Fibroblast of lung (primary cell): ENCODE data around the gene CLPTM1L. TPM values are rescaled to one million over a fixed set of nuclear protein-coding genes. Genes with fewer than 3 reads are reported as not detected.

Experiments
- DNase-seq, 2 donors: peaks; one replicate each; pipeline versions ENCODE4 v3.0.0 to v3.0.0-alpha.2; 2010; ENCODE audit warnings: low read depth in 2 of 2
- H2AFZ ChIP-seq: 2 replicates; pipeline ENCODE4 v1.5.1; 2012; ENCODE audit warnings: low read length, control low read depth, inconsistent platforms
- H3K27ac ChIP-seq: 2 replicates; pipeline ENCODE4 v1.5.1; 2011; ENCODE audit warnings: low read length, control low read depth; ENCODE audit not compliant: insufficient read depth
- H3K27me3 ChIP-seq: 2 replicates; pipeline ENCODE4 v1.5.1; 2011; ENCODE audit warnings: mild to moderate bottlenecking, low read length; ENCODE audit not compliant: control insufficient read depth, insufficient read depth
- H3K36me3 ChIP-seq: 2 replicates; pipeline ENCODE4 v1.5.1; 2011; ENCODE audit warnings: low read length; ENCODE audit not compliant: control insufficient read depth, insufficient read depth
- H3K4me1 ChIP-seq: 2 replicates; pipeline ENCODE4 v1.5.1; 2011; ENCODE audit warnings: low read length; ENCODE audit not compliant: control insufficient read depth, insufficient read depth; ENCODE audit errors: extremely low read depth
- H3K4me2 ChIP-seq: 2 replicates; pipeline ENCODE4 v1.5.1; 2011; ENCODE audit warnings: low read length, control low read depth; ENCODE audit not compliant: insufficient read depth; ENCODE audit errors: extremely low read depth
- H3K4me3 ChIP-seq, 4 experiments: fragments of 200-600 bp in 1 of 4; sonication (generic) in 1 of 4; replicated peaks in 1 of 4; 2 replicates each; pipeline ENCODE4 v1.5.1; 2011 to 2016; ENCODE audit warnings: low read length in 4 of 4, low read depth in 3 of 4, mild to moderate bottlenecking in 3 of 4, control low read depth in 2 of 4, inconsistent platforms in 1 of 4, mixed read lengths in 1 of 4; ENCODE audit not compliant: insufficient read depth in 1 of 4; ENCODE audit errors: control extremely low read depth in 1 of 4
- H3K79me2 ChIP-seq: 2 replicates; pipeline ENCODE4 v1.5.1; 2012; ENCODE audit warnings: mild to moderate bottlenecking, low read length, inconsistent platforms; ENCODE audit not compliant: control insufficient read depth, insufficient read depth
- H3K9ac ChIP-seq: 2 replicates; pipeline ENCODE4 v1.5.1; 2011; ENCODE audit warnings: mild to moderate bottlenecking, low read length, control low read depth; ENCODE audit not compliant: insufficient read depth
- H3K9me3 ChIP-seq: 2 replicates; pipeline ENCODE4 v1.5.1; 2012; ENCODE audit warnings: low read depth, low read length; ENCODE audit not compliant: control insufficient read depth, insufficient read depth
- H4K20me1 ChIP-seq: 2 replicates; pipeline ENCODE4 v1.5.1; 2011; ENCODE audit warnings: low read length; ENCODE audit not compliant: control insufficient read depth, insufficient read depth; ENCODE audit errors: extremely low read depth
- CTCF ChIP-seq, 2 donors: IDR thresholded peaks in 1 of 2; conservative IDR thresholded peaks in 1 of 2; 1 replicate in 1 of 2; 2 replicates in 1 of 2; pipeline ENCODE4 v1.5.1; 2011 to 2012; ENCODE audit warnings: low read length in 2 of 2, control low read depth in 1 of 2, inconsistent platforms in 1 of 2, low read depth in 1 of 2, mild to moderate bottlenecking in 1 of 2
- EZH2 ChIP-seq: IDR thresholded peaks from 2 replicates; pipeline ENCODE4 v1.5.1; 2012; ENCODE audit warnings: low read length, control low read depth, mild to moderate bottlenecking; ENCODE audit errors: missing control alignments
- polyA plus RNA-seq, 2 donors: library from polyadenylated mRNA; depleted of rRNA in 1 of 2; stranded (reverse) in 1 of 2; unstranded in 1 of 2; fragments of >200 nt; gene quantifications; 2 replicates each; pipeline ENCODE4 v1.2.1, GENCODE V29; 2011 to 2012; ENCODE audit warnings: missing spikeins in 1 of 2
- total RNA-seq: library from RNA; depleted of rRNA; stranded (reverse); fragments of >200 nt; gene quantifications from 2 replicates; pipeline ENCODE4 v1.2.1, GENCODE V29; 2014

The CLPTM1L gene
- total and polyA plus RNA-seq, 2 donors (not counting 1 experiment from before 2014, with no cell fraction given): 89.3 to 215 TPM

GRCh38 chr5:1302258-1302657, 42.6 kb downstream of the CLPTM1L start:
- Histone ChIP-seq H3K36me3 (no peaks in the 10 kb centered on the region), H3K27me3 (no peaks in the 10 kb centered on the region), H3K27ac (no peak overlapping the region), H3K9me3 (no peaks in the 10 kb centered on the region), H2AFZ (no peak overlapping the region), H3K4me3 (no peak overlapping the region), H3K4me1 (no peaks in the 10 kb centered on the region), H3K79me2 (no peaks in the 10 kb centered on the region), H3K4me2 (no peak overlapping the region), H4K20me1 (no peaks in the 10 kb centered on the region), H3K9ac (no peak overlapping the region)
- no peak for DNase-seq
- TF ChIP-seq EZH2: no peak
- no peak for TF ChIP-seq CTCF (conservative IDR thresholded peaks at IDR 0.05 in 1 of 2, IDR thresholded peaks at IDR 0.05 in 1 of 2; ENCODE audit: low read depth in 1 of 2, low read length in 2 of 2)

GRCh38 chr5:1300581-1301083, 44.3 kb downstream of the CLPTM1L start:
- no peak overlapping the region for H3K4me3 ChIP-seq
- no peaks in the 10 kb centered on the region for H3K79me2 ChIP-seq
- H3K27me3 ChIP-seq: no peaks in the 10 kb centered on the region
- H3K9ac ChIP-seq: no peak overlapping the region
- no peak overlapping the region for H3K4me2 ChIP-seq
- no peaks in the 10 kb centered on the region for H3K4me1 ChIP-seq
- no peak overlapping the region for H2AFZ ChIP-seq
- no peaks in the 10 kb centered on the region for H3K36me3 ChIP-seq
- no peak for TF ChIP-seq EZH2
- no peaks in the 10 kb centered on the region for H4K20me1 ChIP-seq
- no peak overlapping the region for H3K27ac ChIP-seq
- DNase-seq: no peak
- no peaks in the 10 kb centered on the region for H3K9me3 ChIP-seq

- H4K20me1 ChIP-seq: no peaks in the 10 kb centered on the region
- H3K9ac ChIP-seq: no peak overlapping the region
- no peak overlapping the region for H3K4me3 ChIP-seq
- no peak for DNase-seq
- H3K27ac ChIP-seq: no peak overlapping the region
- no peaks in the 10 kb centered on the region for H3K9me3 ChIP-seq
- H3K27me3 ChIP-seq: peaks cover 5% of the 10 kb centered on the region
- TF ChIP-seq EZH2 (no peak), CTCF (conservative IDR thresholded peaks at IDR 0.05 in 1 of 2, IDR thresholded peaks at IDR 0.05 in 1 of 2; ENCODE audit: low read depth in 1 of 2, low read length in 2 of 2) (no peak)
- no peaks in the 10 kb centered on the region for H3K4me1 ChIP-seq
- no peaks in the 10 kb centered on the region for H3K36me3 ChIP-seq
- no peaks in the 10 kb centered on the region for H3K79me2 ChIP-seq
- H3K4me2 ChIP-seq: no peak overlapping the region
- no peak overlapping the region for H2AFZ ChIP-seq
Measured at GRCh38 chr5:1299961-1300360, 44.9 kb downstream of the CLPTM1L start.
